KG1 (cell line): ENCODE results near the gene MDFI.

Source experiments
- DNase-seq: peaks from one replicate; lab custom pipeline; 2025; lab: John Stamatoyannopoulos, UW

Gene MDFI

DNA sequence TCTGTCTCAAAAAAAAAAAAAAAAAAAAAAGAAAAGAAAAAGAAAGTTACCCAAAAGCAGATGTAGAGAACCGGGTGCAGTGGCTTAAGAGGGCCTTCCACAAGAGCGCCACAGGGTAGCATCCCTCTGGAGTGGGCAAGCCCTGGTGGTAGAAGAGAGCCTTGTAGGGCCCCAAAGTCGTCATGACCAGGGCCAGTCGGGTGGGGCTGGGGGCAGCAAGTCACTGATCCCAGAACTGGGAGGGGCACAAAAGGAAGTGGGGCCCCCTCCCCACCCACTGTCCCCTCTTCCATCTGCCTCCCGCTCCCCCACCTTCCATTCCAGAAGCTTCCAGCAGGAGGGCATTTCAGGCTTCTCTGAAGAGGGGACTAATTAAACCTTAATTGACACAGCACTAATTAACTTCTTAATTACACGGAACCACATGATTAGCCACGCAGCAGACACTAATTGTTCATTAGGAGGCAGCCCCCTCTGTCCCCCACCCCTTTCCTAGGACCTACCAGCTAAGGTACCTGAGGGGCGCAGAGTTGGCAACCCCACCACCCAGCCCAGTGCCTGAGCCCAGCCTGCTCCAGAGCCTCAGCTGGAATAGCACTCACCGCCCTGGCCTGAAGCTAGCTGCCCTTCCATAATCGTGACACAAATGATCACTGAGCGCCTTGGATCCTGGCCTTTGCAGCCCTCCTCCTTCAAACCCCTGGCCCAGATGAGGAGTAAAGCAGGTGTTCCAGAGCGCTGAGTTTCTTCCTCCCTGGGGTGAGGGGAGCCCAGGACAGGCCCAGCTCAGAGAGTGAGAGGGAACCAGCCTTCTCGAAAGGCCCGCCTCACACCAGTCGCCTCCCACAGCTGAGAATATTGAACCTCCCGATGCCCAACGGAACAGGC is 34.8 kb downstream of the MDFI start:
- no peak for DNase-seq

DNA sequence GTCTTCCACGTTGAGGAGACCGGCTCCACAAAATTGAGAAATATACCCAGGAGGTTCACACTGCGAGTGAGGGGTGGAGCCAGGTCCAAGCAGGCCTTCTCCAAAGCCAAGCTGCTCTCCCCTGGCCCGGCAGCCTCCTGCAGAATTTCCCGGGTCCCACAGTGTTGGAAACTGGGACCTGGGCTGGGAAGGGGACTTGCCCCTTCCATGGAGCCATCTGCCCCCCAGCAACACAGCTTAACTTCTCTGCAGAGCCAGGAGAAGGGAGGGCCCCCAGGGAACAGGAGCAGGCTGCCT is 35.4 kb downstream of the MDFI start:
- DNase-seq: no peak

DNA sequence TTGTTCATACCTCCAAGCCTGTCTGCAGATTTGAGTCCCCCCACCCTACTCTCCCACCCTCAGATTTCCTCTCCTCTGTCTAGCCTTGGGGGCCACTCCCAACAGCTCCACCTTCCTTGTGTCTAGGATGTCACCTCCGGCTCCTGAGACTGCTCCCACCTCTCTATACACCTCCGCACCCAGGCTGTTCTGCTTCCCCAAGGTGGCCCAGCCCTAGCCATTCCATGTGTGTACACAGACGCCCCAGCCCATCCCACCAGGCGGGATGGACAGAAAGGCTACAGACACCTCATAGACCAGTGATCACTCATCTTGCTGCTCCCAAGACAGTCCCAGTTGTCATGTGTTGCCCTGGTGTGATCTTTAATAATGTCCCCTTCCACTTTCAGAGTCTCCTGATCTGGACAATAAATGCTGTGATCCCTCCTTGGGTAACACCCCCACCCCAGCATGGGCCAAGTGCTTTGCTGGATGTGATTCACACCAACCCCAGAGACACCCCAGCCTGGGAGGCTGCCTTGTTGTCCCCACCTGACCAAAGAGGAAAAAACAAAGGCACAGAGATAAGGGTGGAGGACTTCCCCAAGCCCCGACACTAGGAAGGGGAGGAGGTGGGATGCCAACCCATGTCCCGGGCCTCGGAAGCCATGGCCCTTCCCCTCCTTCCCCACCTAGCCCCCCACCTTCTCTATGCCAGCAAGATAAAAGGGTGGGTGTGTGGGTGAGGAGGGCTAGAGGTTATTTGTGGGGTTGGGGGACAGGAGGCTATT is 36.1 kb downstream of the MDFI start:
- no peak for DNase-seq

DNA sequence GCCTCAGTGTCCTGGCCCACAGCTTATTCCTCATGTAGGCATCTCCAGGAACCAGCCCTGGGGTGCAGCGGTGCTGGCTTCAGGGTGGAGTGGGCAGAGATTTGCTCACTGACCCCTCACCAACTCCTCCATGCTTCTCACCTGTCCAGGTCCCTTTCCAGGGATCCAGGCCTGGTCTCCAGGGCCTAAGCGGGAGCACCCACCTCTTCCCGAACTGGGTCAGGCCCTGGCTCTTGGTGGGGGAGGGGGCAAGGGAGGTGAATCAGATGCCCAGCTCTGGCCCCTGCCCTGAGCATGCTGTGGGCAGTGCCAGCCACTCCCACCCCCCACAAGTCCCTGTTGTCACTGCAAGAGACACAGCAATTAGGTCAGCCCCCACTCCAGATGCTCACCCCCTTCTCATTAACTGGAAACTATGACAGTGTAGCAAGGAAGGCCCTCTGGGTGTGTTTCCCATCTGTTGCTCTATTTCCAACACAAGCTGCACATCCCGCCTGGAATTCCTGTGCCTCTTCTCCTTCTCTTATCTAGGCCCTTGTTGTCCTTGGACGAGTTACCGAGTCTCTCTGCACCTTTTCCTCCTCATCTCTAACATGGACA is 37.0 kb downstream of the MDFI start:
- no peak for DNase-seq

DNA sequence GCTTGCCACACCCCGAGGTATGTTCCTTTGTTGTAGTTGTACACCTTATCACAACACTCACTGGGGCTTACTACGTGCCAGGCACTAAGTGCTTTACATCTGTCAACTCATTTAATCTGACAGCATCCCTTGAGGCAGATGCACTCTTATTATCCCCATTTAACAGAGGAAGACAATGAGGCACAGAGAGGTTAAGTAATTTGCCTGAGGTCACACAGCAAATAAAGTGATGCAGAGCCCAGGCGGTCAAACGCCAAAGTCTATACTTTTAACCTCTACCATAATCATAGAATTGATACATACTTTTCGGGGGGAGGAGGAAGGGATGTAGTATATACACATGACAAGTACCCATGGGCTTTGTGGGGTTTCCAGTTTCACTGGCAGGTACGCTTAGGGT is 37.7 kb downstream of the MDFI start:
- DNase-seq: no peak

DNA sequence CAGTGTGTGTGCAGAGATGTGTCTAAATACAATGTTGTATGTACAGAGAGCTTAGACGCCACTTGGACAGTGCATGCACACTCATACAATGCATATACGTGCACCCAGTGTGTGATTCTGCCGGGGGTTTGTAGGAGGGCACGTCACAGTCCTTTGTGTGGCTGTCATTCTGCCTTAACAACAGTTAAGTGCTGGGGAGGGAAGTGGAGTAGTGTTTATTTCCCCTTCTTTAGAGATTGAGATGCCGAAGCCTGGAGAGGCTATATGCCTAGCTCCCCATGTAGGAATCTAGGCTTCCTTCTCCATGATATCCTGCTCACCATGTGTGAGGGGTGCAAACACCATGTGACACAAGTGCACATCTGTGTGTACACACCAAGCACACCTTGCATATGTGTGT is 38.2 kb downstream of the MDFI start:
- DNase-seq: no peak

DNA sequence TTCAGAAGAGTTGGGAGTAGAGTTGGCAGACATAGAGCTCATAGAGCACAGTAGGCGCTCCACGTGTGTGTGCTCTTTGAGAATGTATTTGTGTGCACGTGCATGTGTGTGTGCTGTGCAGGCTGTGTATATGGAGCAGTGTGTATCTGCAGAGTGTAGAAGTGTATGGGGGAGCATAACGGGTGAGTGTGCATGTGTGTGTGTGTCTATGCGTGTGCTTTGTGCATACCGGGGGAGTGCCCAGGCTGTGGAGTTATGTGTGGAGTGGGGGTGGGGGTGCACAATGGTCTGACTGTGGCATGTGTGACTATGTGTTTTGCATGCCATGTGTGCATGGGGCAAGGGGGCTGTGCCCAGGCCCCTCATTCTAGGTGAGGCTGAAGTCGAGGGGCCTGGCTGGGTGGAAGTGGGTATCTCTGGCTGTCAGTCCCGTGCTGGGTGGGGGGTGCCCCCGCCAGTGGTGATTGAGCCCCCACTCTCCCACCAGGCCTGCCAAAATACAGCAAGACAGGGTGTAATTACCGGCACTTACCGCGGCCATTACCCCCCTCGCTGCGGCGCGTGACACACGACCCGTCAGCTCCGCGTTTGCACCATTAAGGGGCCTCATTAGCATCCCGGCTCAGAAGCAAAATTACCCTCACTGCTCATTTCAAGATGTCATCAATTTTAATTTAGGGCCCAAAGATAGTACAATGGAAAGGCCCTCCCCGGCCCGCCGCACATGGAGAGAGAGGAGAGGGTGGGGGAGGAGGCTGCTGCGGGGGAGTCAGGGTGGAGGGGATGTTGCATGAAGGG is 39.1 kb downstream of the MDFI start:
- DNase-seq: no peak

DNA sequence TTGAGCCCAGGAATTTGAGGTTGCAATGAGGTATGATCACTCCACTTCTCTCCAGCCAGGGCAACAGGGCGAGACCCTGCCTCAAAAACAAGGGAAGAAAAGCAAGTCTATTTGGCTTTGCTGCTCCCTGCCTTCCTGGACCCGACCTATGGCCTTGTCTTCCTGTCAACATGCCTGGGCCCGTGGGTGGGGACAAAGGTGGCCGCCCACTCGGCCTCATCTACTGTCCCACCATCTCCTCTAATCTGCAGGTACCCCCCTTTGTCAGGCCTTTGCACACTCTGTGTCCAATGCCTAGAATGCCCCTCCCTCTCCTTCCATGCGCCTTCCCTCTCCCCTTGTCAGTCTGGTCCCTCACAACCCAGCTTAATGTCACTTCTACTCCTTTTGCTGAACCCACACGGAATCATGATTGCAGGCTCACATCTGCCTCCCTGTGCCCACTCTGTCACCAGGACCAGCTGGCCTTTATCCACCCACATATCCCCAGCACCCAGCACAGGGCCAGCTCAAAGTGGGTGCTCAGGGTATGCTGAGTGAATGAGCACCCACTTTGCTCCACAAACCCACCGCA is 40.3 kb downstream of the MDFI start:
- DNase-seq: no peak

DNA sequence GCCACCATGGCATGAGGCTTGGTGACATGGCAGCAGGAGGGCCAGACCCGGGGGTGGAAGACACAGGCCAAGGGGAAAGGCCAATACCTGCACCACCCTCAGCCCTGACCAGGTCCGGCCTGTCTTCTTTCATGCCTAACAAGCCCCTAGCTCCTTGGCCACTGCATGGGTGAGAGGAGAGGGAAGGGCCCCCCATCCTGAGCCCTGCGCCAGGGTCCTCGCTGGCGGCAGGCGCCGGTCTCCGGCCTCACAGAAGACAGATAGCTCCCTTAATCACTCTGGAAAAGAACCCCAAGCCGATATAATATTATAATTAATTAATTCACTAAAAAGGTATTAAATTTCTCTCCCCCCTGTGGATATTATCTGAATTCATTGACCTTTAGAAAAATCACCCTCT is 41.4 kb downstream of the MDFI start:
- DNase-seq: no peak

DNA sequence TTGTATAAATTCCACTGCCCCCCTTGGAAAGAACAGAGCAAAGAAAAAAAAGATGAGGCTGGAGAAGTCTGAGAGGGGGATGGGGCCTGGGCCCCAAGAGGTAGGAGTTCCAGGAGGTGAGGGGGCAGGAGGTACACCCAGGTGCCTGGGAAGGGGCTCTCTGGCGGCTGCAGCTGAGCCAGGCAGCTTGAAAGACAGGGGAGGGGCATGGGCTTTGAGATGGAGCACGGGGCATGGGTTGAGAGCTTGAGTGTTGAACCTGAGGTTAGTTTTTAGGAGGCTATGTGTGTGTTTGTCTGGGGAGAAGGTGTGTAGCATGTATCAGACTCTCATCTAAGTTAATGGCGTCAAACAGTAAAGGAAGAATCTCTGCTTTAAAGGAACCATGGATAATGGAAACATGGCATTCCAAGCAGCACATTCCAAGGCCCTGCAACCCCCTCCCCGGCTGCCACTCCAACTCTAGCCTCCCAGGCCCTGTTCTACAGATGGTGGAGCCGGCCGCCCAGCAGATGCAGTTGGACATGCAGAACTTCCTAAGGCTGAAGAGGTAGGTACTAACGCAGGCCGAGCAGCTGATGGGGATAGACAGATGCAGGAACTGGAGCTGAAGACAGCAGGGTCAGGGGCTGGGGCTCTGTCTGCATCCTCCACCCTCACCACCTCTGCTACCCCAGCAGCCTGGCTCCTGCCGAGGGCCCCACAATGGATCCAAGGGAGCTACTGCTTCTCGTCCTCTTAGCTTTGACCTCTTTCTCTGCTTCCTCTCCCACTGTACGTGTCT is 42.1 kb downstream of the MDFI start:
- no peak for DNase-seq

DNA sequence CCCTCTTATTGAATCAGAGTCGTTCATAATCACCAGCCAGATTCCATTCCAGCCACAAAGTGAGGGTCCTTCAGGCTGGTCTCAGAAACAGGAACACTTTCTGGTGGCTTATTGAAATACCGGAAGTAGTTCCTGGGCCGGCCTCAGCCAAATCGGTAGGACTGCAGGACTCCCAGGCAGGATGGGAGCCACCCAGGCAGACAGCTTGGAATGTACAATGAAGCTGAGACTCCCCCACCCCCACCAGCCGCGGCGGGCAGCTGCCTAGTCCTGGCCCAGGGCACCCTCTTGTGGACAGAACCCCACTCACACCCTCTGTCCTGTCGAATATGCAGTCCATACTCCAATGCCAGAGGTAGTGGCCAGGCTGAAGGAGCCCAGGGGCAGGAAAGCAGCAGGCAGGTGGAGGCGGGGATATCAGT is 43.8 kb downstream of the MDFI start:
- peak; percentile 57 for DNase-seq

DNA sequence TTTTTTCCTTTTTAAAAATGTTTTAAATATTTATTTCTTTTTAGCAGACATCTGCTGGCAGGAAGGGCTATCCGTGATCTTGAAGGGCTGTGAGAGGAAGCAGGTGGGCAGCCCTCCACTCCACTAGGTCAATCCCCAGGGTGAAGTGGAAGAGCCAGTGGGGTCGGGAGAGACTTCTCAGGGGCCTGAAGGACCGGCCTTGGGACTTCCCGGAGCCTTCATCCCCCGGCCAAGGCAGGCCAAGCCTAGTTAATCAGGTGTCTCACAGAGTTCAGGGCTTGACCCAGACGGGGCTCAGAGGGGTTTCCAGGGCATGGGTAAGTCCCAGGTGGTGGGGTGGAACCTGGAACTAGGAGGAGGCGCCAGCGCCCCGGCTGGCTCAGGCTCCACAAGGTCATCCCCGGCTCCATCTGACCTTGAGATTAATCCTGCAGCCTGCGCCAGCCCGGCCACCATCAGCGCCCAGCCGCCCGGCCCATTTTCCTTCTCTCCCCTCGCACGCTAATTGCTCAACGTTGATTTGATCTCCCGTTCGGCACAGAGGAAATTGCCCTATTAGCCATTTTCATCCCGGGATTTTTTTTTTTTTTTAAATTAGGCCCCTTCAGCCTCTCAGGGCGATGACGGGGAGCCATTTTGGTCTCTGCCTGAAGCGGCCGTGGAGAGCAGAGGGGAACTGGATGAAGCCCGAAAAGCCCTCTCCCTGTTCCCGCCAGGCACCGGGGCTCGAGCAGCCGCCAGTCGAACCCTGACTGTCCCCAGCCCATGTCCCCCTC is 44.4 kb downstream of the MDFI start:
- no peak for DNase-seq

DNA sequence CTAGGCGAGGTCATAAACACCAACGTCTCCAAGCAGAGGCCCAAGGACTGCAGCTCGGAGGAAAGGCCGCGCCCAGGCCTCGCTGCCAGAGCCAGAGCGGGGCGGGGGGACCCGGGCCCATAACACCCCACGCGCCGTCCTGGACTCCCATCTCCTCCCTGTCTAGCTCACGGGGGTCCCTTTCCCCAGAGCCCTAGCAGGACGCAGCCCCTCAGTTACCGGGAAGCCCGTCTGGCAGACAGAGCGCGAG is 44.9 kb downstream of the MDFI start:
- no peak for DNase-seq

DNA sequence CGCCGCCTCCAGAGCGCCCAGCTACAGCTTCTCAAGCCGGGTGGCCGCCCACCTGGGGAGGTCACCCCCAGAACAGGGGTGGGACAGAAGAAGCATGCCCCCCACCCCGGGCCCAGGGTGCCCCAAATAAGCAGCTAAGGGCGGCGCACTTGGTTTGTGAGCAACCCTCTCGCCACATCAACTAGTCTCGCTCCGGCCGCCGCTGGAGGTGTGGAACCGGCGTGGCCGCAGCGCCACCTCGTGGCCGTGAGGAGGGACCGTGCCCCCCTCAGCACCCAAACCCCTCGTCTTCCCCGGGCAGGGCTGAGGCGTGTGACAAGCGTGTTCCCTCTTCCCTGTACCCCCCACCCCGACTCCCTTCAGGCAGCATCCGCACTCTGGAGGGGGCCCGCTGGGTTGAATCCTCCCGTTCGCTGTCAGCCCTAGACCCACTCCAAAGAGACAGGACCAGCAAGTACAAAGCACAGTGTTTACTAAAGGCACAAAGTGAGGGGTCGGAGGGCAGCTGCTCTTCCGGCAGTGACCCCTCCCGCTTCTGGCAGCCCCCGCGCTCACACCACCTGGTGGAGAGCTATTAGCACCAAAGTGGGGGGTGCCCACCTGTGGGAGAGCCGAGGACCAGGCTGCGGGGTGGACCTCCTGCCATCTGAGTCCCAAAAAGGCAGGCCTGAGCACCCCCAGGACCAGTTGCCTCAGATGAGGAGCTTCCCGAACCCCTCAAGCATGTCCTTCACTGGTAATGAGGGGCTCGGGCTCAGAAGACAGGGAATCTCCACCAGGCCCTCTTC is 45.4 kb downstream of the MDFI start:
- DNase-seq: peak; percentile 36

DNA sequence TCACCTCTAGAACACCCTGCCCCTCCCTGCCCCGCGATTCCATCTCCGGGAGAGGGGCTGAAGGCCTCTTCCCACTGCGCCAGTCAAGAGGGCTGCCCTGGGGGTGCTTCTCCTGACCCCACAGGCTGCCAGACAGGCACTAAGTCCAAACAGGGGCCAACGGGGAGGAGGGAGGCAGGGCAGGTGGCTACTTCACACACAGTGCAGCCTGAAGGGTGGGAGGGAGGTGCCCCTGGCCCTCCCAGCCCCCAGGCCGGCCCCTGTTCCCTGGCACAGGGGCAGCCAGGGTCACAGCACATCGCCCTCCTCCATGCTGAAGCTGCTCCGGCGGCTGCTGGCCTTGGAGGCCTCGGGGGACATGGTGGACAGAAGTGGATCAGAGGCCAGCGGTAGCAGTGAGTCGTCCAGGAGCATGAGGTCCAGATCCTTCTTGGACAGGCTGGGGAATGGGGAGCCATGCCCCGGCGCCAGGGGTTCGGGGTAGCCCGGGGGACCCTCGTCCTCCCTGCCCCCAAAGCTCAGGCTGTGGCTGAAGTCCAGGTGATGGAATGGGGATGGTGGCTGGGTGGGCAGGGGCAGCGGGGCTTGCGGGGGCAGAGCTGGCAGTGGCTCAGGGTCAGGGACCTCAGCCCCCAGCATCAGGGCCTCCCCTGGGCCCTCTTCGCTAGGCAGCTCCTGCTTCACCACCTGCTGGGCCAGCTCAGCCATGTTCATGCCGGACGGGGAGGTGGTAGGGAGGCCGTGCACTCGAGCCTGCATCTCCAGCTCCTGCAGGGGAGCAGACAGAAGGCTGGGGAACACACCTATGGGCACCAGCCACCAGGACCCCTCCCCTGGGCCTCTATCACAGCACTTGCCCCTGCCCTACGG is 46.3 kb downstream of the MDFI start:
- no peak for DNase-seq

DNA sequence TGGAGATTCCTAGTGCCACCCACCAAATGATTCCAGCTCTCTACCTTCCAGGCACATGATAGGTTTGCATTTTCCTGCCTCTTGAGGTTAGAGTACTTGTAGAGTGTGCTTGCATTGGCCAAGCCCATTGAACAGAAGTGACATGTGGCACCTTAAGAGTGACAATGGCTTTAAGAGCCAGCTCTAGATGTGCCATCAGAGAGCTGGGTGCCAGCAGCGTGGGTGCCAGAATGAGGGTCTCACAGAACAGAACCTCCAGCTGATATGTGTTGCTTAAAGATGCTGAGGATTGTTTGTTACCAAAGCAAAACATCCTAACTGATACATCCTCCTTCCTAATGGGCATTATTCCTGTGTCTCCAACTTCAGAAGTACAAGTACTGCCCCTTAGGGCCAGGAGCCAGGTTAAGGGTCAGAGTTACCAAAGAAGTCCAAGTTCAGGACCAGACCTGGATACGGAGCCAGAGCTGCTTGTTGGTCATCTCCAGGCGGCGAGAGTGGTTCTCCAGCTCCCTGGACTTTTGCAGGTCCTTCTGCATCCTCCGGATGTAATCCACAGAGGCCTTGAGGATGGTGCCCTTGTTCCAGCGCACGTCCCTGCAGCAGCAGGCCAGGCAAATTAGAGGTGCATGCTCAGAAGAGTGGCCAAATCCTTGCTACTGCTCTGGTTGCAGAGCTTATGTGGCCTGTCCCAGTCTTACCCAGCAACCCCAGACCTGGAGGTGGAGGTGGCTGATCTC is 47.5 kb downstream of the MDFI start:
- no peak for DNase-seq

DNA sequence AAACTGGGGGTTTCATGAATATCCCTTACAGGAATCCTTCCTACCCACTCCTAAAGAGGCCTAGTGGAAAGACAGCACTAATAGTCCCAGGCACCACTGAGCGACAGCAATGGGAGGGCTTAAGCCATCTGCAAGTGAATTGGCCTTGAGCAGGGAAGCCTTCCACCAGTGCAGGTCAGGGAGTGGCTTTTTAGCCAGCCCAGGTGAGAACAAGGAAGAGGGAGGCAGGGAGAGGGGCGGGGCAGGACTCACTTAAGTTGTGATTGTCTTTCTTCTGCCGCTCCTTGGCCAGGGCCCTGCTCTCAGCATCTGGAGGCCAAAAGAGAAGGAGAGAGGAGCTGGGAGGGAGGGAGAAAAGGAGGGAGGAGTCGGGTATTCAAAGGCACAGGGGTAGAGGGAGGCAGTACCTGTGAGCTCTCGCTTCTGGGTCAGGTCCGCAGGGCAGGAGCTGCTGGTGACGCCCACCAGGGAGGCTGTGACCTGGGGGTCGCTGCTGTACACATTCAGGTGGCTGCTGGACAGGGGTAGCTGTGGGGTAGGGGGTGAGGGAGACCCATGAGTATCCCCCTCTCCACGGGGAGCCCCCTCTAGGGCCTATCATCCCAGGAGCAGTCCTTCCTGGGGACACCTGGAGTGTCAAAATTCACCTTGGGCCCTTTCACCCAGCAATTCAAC is 49.4 kb downstream of the MDFI start:
- DNase-seq: no peak
